Measurements from ENCODE around the gene TLR3.
"Not testable (repeated sequence)": the region's sequence is repeated elsewhere in the genome, so short reads cannot be mapped to it uniquely, and the experiment has no call there.

Gene TLR3

DNA sequence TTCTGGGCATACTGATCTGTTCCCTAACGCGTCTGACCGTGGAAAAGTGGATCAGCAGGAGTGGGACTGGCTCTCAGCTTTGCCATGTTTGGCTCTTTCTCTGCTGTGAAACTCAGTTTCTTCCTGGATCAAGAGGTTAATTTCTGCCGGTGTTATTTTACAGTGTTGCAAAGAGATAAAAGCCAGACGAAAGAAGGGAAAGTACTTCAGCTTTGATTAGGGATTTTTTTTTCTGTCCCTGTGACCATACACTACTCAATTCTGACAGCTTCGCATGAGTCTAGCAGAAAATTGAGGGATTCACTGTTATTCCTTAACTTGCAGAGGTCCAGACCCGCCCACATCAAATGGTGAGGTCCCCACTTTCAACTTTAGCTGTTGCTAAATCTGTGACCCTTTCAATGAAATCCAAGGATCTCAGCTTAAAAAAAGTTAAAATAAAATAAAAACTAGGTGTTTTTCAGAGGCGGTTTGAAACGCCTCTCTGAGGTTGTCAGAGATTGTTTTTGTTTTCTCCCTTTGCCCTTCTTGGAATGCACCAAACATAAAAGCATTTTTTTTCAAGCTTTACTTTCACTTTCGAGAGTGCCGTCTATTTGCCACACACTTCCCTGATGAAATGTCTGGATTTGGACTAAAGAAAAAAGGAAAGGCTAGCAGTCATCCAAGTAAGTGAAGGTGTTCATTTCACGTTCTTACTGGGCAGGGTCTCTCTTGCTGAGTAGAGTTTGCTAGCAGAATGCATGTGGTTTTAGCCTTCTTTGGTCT is at the start of gene TLR3:
TLR3 (plus strand) TSS at position 576 of the 768 bp plus-strand sequence. CDS start 7,464 bp downstream, outside the sequence.
- no peak for DNase-seq (ENCODE audit: low read depth)

DNA sequence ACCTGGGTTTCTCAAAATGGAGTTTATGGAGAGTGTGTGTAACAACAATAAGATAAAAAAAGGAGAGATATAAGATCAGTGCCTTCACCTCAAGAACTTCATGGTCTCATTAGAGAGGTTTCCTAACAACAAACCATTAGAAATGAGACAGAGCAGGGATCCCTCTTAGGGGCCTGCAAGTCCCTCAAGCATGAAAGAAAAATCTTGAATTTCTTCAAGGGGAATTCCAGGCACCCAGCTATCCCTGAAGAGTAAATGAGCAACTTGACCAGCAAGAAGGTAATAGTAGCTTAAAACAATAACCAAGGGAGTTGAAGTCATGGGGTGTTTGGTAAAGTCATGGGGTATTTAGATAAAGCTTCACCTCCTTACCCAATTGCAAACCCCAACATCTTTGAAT is 49.7 kb upstream of the TLR3 start:
- no peak for DNase-seq (ENCODE audit: low read depth)

- DNase-seq (ENCODE audit: low read depth) = no peak
Observed at GRCh38 chr4:186020106-186020792, 48.7 kb upstream of the TLR3 start.

GRCh38 chr4:186020793-186021407 is 48.1 kb upstream of the TLR3 start:
- no peak for DNase-seq (ENCODE audit: low read depth)

- no peak for DNase-seq (ENCODE audit: low read depth)
Observed at GRCh38 chr4:186021461-186022167, 47.3 kb upstream of the TLR3 start.

- DNase-seq (ENCODE audit: low read depth) = no peak
Observed at GRCh38 chr4:186023975-186024374, 45.0 kb upstream of the TLR3 start.

DNA sequence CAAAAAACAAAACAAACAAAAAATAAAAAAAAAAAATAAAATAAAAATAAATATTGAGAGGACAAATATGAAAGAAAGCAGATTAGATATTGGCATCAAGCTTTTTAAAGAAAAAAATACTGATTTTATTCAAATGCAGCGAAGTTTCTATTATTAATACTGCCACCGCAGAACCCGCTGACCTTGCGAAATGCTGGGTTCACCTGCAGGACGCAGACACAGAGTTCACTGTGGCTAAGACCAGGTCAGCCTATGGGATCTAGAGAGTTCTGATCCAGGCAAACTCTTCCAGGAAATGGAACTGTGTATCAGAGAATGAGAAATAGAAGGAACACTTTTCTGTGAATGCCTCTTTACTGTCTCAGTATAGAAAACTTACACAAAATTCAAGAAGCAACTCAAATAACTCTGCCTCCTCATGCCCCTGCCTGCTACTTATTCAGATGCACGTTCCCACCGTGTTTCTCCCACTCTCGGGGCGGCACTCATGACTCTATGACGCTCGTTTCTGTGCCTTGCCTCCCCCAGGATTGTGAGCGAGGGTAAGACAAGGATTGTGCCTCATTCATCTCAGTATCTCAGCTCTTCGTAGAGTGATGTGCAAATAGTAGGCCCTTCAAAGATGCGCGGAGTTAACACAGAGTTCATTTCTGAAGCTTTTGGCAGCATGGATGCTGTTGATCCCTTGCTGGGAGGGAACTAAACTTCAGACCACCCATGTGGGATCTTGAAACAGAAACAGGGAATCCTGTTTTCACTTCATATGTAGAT is 44.1 kb upstream of the TLR3 start:
- no peak for DNase-seq (ENCODE audit: low read depth)

GRCh38 chr4:186025408-186025690 is 43.6 kb upstream of the TLR3 start:
- DNase-seq (ENCODE audit: low read depth) = no peak

DNA sequence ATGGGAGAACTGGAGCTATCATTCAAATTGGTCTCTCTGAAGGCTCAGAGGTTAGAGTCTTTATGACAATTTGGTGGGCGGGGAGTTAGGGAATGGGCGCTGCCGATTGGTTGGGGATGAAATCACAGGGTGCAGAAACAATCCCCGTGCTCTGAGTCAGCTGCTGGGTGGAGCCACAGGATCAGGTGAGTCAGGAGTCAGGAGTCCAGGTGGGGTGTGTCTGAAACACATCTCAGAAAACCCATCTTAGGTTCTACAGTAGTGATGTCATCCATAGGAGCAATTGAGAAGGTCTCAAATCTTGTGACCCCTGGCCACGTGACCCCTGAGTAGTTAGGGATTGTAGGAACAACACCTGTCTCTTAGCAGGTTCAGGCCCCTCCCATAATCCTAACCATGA is 41.6 kb upstream of the TLR3 start:
- no peak for DNase-seq (ENCODE audit: low read depth)

GRCh38 chr4:186029571-186030398 is 39.2 kb upstream of the TLR3 start:
- DNase-seq (ENCODE audit: low read depth) = no peak

DNA sequence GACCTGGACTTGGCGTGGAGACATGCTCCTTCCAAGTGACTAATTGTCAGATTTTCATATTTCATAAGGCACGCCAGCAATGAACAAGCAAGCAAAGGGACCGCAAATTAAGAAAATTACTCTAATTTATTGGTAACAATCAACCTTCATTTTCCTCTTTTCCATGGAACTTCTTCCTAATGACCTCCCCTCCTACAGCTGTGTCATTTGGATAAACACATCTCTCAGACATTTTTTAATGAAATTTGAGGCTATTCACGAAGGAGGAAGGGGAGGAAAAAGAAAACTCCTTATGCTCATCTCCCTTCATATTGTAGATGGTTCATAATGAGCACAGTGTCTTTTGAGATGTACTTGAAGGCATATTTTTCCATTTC is 38.6 kb upstream of the TLR3 start:
- DNase-seq (ENCODE audit: low read depth) = no peak

DNA sequence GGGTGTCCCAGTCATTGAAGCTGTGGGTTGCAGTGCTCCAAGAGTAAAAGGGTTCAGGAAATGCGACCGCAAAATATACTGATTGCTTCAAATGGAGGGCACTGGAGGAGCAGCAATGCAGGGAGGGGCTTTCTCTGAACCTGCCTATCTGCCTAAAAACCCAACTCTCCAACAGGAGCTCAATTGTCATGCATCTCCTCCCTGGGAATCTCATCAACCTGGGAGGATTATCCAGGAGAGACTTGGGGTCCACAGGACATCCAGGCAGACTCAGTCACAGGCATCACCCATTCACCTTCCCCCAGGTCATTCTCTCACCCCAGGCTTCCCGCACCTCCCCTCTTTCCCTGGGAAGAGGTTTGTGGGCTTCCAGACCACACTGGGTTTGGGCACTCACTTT is 38.2 kb upstream of the TLR3 start:
- no peak for DNase-seq (ENCODE audit: low read depth)

GRCh38 chr4:186032259-186032658 is 36.7 kb upstream of the TLR3 start:
- no peak for DNase-seq (ENCODE audit: low read depth)

- no peak for DNase-seq (ENCODE audit: low read depth)
Observed at GRCh38 chr4:186033027-186033426, 35.9 kb upstream of the TLR3 start.

- not testable (repeated sequence) for DNase-seq (ENCODE audit: low read depth)
Observed at GRCh38 chr4:186034613-186035012, 34.3 kb upstream of the TLR3 start.

DNA sequence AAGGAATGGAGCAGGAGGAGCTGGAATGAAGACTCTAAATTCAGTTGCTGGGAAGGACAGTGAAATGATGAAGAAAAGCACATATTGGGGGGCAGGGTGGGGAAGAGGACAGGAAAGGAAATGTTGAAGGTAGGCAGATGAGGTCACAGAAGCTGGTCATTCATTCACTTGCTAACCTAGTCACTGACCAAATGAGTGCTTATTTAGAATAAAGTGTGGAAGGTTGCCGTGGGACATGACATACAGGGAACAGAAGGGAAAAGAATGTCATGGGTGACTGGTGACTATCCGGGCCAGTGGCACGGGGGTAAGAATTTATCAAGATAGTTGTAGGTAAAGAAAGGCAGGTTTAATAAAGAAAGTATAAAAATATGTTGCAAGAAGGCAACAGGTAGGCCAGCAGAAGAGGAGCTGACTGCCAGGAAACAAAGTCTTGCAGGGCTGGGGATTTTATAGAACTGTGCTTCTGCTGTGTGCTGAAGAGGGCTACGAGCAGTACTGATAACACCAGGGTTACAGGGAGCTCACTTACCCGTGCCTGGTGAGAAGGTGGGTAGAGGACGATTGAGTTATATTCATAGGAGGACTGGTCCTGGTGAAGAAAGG is 31.9 kb upstream of the TLR3 start:
- DNase-seq (ENCODE audit: low read depth) = no peak

DNA sequence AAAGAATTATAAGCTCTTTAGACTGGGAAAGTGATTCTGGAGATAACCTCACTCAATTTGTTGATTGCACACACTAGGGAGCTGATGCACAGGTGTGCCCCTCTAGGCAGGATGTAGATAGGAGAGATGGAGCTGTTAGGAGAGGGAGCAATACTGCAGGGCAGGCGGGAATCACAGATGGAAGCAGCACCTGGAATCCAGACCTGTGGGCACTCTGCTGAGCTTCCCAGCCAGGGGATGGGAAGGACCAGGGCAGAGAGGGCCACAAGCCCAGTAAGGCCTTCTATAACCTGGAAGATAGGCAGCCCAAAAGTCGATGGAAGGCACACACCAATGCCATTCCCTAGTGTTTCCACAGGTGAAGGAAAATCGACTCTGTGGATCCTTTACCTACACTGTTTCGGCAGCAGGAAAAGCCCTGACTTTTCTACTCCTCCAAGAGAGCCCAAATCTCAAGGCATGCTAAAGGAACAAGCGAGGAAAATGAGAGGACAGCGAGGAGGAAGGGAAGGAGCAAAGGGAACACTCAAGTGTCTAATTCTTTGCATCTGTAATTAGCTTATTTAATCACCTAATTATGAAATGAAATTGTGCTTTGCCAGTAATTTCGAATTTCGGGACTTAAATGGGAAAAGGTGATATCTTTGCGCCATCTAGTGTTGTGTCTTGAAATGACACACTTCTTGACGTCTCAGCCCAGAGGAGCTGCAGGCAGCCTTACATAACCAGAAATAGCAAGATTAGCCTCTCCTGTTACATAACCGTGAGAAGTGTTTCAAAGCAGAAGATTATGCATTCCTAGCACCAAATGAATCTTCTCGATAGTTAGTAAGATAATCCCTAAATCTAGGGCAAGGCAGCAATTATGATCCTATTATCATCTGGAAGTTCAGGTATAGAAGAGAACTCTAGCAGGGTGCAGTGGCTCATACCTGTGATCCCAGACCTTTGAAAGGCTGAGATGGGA is 31.0 kb upstream of the TLR3 start:
- no peak for DNase-seq (ENCODE audit: low read depth)

DNA sequence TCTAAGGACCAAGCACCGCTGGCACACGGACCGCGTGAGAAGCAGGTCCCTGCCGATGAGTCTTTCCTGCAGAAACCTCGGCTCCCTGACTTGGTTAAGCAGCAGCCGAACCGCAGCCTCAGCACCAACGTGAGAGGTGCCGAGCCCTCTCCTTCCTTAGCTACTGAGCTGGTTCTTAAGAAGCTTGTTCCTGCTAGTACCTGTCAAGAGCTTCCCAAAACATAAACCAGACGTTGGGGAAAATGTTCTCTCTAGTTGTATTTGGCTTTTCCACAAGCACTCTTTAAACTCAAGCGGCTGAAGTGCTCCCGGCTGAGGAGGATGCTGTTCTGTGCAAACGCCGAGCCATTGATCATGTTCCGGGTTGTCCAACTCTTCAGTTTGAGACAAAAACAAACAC is 29.3 kb upstream of the TLR3 start:
- no peak for DNase-seq (ENCODE audit: low read depth)

- no peak for DNase-seq (ENCODE audit: low read depth)
Observed at GRCh38 chr4:186040316-186040715, 28.6 kb upstream of the TLR3 start.

GRCh38 chr4:186047501-186047900 is 21.5 kb upstream of the TLR3 start:
- not testable (repeated sequence) for DNase-seq (ENCODE audit: low read depth)

All from activated T-cell treated with anti-CD3 and anti-CD28 coated beads for 1 hour (primary cell).